Measurements from ENCODE around the gene ESPNL.
"Not testable (repeated sequence)": the region's sequence is repeated elsewhere in the genome, so short reads cannot be mapped to it uniquely, and the experiment has no call there.

ESPNL gene

DNA sequence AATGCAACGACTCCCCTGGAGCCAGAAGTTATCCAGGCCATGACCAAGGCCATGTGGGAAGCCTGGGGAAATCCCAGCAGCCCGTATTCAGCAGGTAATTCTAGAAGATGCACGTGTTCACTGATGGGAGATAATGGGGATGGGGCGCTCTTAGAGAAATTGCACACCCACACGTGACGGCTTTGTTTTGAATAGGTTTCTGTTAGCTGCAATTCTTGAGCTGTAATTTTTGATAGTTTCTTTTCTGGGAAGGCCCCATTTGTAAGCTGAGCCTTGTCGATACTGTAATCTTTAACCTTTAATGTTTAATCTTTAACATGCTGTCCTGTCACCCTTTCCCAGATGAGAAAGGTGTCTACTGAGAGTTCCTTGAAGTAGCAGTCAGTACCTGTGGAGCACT lies 35.8 kb upstream of the ESPNL start:
- 90 to 98% methylated on average over 4 to 5 of the region's 7 CpGs for WGBS, 2 experiments (ENCODE audit: insufficient coverage in 2 of 2)
- no peaks in the 10 kb centered on the region for H3K4me1 ChIP-seq (ENCODE audit: control insufficient read depth, insufficient read depth, low read length, poor library complexity, severe bottlenecking)
- no peak overlapping the region for H3K27ac ChIP-seq (ENCODE audit: low read depth, low read length, severe bottlenecking)
- H3K9me3 ChIP-seq (ENCODE audit: control insufficient read depth, low read length) = no peaks in the 10 kb centered on the region
- no peak overlapping the region for H3K4me3 ChIP-seq (ENCODE audit: extremely low read depth, insufficient read depth, low read length, poor library complexity, severe bottlenecking)
- peaks cover 44% of the 10 kb centered on the region for H3K36me3 ChIP-seq (ENCODE audit: control insufficient read depth, insufficient read depth, low read length)

DNA sequence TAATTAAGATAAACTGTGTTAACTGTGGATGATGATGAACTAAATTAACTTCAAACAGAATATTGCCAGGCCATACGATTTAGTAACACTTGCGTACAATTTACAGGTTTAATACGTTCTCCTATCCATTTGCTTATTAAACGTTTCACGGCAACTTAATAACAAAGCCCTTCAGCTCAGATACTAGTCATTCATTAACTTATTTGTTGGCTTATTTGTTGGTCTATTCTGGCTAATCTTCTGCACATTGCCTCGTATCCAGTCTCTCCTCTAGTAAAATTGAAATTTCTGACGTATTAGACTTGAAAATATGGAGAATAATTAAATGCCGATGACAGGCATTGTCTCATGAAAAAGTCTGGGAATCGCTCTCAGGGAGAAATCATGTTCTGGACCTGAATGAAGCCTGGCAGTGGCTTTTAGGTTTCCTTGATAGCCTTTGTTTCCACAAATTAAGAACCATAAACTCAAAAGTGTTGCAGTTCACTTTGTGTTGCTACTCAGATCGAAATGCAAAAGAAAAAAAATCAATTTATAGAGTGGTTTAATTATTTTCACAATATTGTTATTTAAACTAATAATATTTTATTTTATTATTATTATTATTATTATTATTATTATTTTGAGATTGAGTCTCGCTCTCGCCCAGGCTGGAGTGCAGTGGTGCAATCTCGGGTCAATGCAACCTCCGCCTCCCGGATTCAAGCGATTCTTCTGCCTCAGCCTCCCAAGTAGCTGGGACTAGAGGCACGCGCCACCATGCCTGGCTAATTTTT lies 34.9 kb upstream of the ESPNL start:
- H3K9me3 ChIP-seq (ENCODE audit: control insufficient read depth, low read length) = no peaks in the 10 kb centered on the region
- 83 to 88% methylated on average over 7 to 8 of the region's 18 CpGs for WGBS, 2 experiments (ENCODE audit: insufficient coverage in 2 of 2)
- H3K4me1 ChIP-seq (ENCODE audit: control insufficient read depth, insufficient read depth, low read length, poor library complexity, severe bottlenecking) = no peaks in the 10 kb centered on the region
- peaks cover 52% of the 10 kb centered on the region for H3K36me3 ChIP-seq (ENCODE audit: control insufficient read depth, insufficient read depth, low read length)
- H3K27ac ChIP-seq (ENCODE audit: low read depth, low read length, severe bottlenecking) = no peak overlapping the region
- no peak overlapping the region for H3K4me3 ChIP-seq (ENCODE audit: extremely low read depth, insufficient read depth, low read length, poor library complexity, severe bottlenecking)

DNA sequence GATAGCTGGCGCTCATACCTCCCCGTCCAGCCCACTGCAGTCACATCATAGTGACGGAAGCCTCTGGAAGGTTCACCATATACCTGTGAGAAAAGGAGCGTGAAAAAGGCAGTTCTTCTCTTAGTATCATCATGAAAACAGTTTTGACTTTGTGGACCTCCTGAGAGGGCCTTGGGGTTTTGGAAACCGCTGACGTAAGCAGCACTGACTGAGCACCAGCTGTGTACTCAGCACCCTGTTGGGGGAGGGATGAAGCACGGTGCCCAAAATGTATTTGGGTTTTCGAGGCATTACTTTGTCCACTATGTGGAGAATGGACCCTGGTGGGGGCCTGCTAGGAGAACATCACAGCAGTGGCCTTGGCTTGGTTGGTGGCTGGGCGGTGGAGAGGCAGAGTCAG lies 33.9 kb upstream of the ESPNL start:
- H3K27ac ChIP-seq (ENCODE audit: low read depth, low read length, severe bottlenecking) = no peak overlapping the region
- no peaks in the 10 kb centered on the region for H3K4me1 ChIP-seq (ENCODE audit: control insufficient read depth, insufficient read depth, low read length, poor library complexity, severe bottlenecking)
- peaks cover 60% of the 10 kb centered on the region for H3K36me3 ChIP-seq (ENCODE audit: control insufficient read depth, insufficient read depth, low read length)
- no peak overlapping the region for H3K4me3 ChIP-seq (ENCODE audit: extremely low read depth, insufficient read depth, low read length, poor library complexity, severe bottlenecking)
- no peaks in the 10 kb centered on the region for H3K9me3 ChIP-seq (ENCODE audit: control insufficient read depth, low read length)
- 83 to 100% methylated on average over 5 to 8 of the region's 9 CpGs for WGBS, 2 experiments (ENCODE audit: insufficient coverage in 2 of 2)

- H3K36me3 ChIP-seq (ENCODE audit: control insufficient read depth, insufficient read depth, low read length) = peaks cover 65% of the 10 kb centered on the region
- 94 to 96% methylated on average over 5 to 6 of the region's 7 CpGs for WGBS, 2 experiments (ENCODE audit: insufficient coverage in 2 of 2)
Measured at GRCh38 chr2:238066718-238067117, 33.4 kb upstream of the ESPNL start.

DNA sequence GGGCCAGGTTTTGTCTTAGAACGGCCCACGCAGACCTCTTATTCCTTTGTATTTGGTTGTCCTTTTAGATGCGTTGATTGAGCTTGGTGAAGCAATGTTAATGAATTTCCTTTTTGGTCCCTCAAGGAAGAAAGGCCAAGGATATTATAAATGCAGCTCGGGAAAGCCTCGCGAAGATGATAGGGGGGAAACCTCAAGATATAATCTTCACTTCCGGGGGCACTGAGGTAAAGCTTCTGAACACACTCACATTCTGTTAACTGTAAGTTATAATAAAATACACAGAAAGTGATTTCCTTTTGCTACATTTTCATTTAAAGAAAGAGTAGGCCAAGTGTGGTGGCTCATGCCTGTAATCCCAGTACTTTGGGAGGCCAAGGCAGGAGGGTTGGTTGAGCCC lies 32.2 kb upstream of the ESPNL start:
- Histone ChIP-seq H3K36me3 (ENCODE audit: control insufficient read depth, insufficient read depth, low read length) (peaks cover 72% of the 10 kb centered on the region), H3K4me3 (ENCODE audit: extremely low read depth, insufficient read depth, low read length, poor library complexity, severe bottlenecking) (no peak overlapping the region), H3K9me3 (ENCODE audit: control insufficient read depth, low read length) (no peaks in the 10 kb centered on the region), H3K27ac (ENCODE audit: low read depth, low read length, severe bottlenecking) (no peak overlapping the region), H3K4me1 (ENCODE audit: control insufficient read depth, insufficient read depth, low read length, poor library complexity, severe bottlenecking) (no peaks in the 10 kb centered on the region)
- 100% methylated on average over 3 of the region's 7 CpGs; no CpG with 5 or more reads in 1 of the 2 experiments for WGBS, 2 experiments (ENCODE audit: insufficient coverage in 2 of 2)

More at GRCh38 chr2:238066718-238067117, 33.4 kb upstream of the ESPNL start:
- not testable (repeated sequence) for H3K4me3 ChIP-seq (ENCODE audit: extremely low read depth, insufficient read depth, low read length, poor library complexity, severe bottlenecking); H3K4me1 ChIP-seq (ENCODE audit: control insufficient read depth, insufficient read depth, low read length, poor library complexity, severe bottlenecking); H3K9me3 ChIP-seq (ENCODE audit: control insufficient read depth, low read length); H3K27ac ChIP-seq (ENCODE audit: low read depth, low read length, severe bottlenecking)

DNA sequence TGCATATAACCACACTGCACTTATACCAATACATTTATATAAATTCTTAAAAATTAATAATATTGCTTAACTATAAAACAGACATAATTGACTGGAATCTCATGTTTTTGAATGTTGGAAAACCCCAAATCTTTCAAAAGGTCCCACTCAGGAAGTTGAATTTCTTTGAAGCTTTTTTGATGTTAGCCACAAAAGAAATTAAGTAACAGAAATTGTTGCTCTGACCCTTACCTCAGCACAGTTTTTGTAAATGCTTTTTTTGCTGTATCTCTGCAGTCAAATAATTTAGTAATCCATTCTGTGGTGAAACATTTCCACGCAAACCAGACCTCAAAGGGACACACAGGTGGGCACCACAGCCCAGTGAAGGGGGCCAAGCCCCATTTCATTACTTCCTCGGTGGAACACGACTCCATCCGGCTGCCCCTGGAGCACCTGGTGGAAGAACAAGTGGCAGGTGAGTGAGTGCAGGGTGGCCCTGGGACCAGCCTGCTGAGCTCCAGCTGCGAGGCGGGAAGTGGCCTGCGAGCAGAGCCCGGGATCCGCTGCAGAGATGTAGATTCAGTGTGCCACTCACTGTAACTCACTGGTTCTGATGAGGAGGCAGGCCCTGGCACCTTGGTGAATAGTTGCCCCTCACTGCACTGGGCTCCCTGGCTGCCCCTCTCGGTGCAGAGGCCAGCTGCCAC lies 31.0 kb upstream of the ESPNL start:
- 96 to 98% methylated on average over 9 to 10 of the region's 10 CpGs for WGBS, 2 experiments (ENCODE audit: insufficient coverage in 2 of 2)
- no peak overlapping the region for H3K27ac ChIP-seq (ENCODE audit: low read depth, low read length, severe bottlenecking)
- H3K4me3 ChIP-seq (ENCODE audit: extremely low read depth, insufficient read depth, low read length, poor library complexity, severe bottlenecking) = no peak overlapping the region
- no peaks in the 10 kb centered on the region for H3K9me3 ChIP-seq (ENCODE audit: control insufficient read depth, low read length)
- no peaks in the 10 kb centered on the region for H3K4me1 ChIP-seq (ENCODE audit: control insufficient read depth, insufficient read depth, low read length, poor library complexity, severe bottlenecking)
- peaks cover 77% of the 10 kb centered on the region for H3K36me3 ChIP-seq (ENCODE audit: control insufficient read depth, insufficient read depth, low read length)

GRCh38 chr2:238069877-238070276 lies 30.3 kb upstream of the ESPNL start:
- H3K4me3 ChIP-seq (ENCODE audit: extremely low read depth, insufficient read depth, low read length, poor library complexity, severe bottlenecking) = no peak overlapping the region
- no peaks in the 10 kb centered on the region for H3K4me1 ChIP-seq (ENCODE audit: control insufficient read depth, insufficient read depth, low read length, poor library complexity, severe bottlenecking)
- WGBS, 2 experiments (ENCODE audit: insufficient coverage in 2 of 2) = 92% methylated on average over 5 of the region's 9 CpGs; no CpG with 5 or more reads in 1 of the 2 experiments
- no peaks in the 10 kb centered on the region for H3K9me3 ChIP-seq (ENCODE audit: control insufficient read depth, low read length)
- peaks cover 78% of the 10 kb centered on the region for H3K36me3 ChIP-seq (ENCODE audit: control insufficient read depth, insufficient read depth, low read length)
- no peak overlapping the region for H3K27ac ChIP-seq (ENCODE audit: low read depth, low read length, severe bottlenecking)

- Histone ChIP-seq H3K36me3 (ENCODE audit: control insufficient read depth, insufficient read depth, low read length) (peaks cover 51% of the 10 kb centered on the region), H3K4me1 (ENCODE audit: control insufficient read depth, insufficient read depth, low read length, poor library complexity, severe bottlenecking) (no peaks in the 10 kb centered on the region), H3K27ac (ENCODE audit: low read depth, low read length, severe bottlenecking) (no peak overlapping the region), H3K9me3 (ENCODE audit: control insufficient read depth, low read length) (no peaks in the 10 kb centered on the region), H3K4me3 (ENCODE audit: extremely low read depth, insufficient read depth, low read length, poor library complexity, severe bottlenecking) (no peak overlapping the region)
Measured at GRCh38 chr2:238075397-238075796, 24.7 kb upstream of the ESPNL start.

DNA sequence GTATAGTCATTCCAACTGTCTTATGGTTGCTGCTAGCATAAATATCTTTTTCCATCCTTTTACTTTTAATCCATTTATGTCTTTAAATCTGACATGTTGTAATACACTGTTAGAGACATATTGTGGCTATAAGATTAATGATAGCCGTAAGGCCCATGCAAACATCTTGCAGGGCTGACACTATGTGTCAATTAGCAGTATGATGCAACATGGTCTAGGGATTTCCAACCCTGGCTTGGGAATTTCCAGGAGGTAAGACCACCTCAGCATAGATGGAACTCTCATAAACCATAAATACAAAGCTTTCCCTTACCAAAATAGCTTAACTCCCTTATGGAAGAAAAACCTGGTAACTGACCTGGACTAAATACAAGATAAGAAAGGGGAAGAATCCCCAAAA lies 22.8 kb upstream of the ESPNL start:
- Histone ChIP-seq H3K36me3 (ENCODE audit: control insufficient read depth, insufficient read depth, low read length) (peaks cover 51% of the 10 kb centered on the region), H3K27ac (ENCODE audit: low read depth, low read length, severe bottlenecking) (peak overlapping the region; percentile 43), H3K4me3 (ENCODE audit: extremely low read depth, insufficient read depth, low read length, poor library complexity, severe bottlenecking) (no peak overlapping the region), H3K4me1 (ENCODE audit: control insufficient read depth, insufficient read depth, low read length, poor library complexity, severe bottlenecking) (no peaks in the 10 kb centered on the region), H3K9me3 (ENCODE audit: control insufficient read depth, low read length) (no peaks in the 10 kb centered on the region)
- 100% methylated on average over 1 of the region's 1 CpG; no CpG with 5 or more reads in 1 of the 2 experiments for WGBS, 2 experiments (ENCODE audit: insufficient coverage in 2 of 2)

- H3K9me3 ChIP-seq (ENCODE audit: control insufficient read depth, low read length) = no peaks in the 10 kb centered on the region
Measured at GRCh38 chr2:238079874-238080327, 20.2 kb upstream of the ESPNL start.

GRCh38 chr2:238080518-238080917 lies 19.6 kb upstream of the ESPNL start:
- Histone ChIP-seq H3K4me3 (ENCODE audit: extremely low read depth, insufficient read depth, low read length, poor library complexity, severe bottlenecking) (no peak overlapping the region), H3K36me3 (ENCODE audit: control insufficient read depth, insufficient read depth, low read length) (peaks cover 65% of the 10 kb centered on the region), H3K9me3 (ENCODE audit: control insufficient read depth, low read length) (no peaks in the 10 kb centered on the region), H3K27ac (ENCODE audit: low read depth, low read length, severe bottlenecking) (no peak overlapping the region), H3K4me1 (ENCODE audit: control insufficient read depth, insufficient read depth, low read length, poor library complexity, severe bottlenecking) (no peaks in the 10 kb centered on the region)
- 92 to 97% methylated on average over 15 of the region's 15 CpGs for WGBS, 2 experiments (ENCODE audit: insufficient coverage in 2 of 2)

More at GRCh38 chr2:238079874-238080327, 20.2 kb upstream of the ESPNL start:
- H3K4me3 ChIP-seq (ENCODE audit: extremely low read depth, insufficient read depth, low read length, poor library complexity, severe bottlenecking) = no peak overlapping the region
- WGBS, 2 experiments (ENCODE audit: insufficient coverage in 2 of 2) = 75 to 100% methylated on average over 1 to 2 of the region's 2 CpGs
- peaks cover 60% of the 10 kb centered on the region for H3K36me3 ChIP-seq (ENCODE audit: control insufficient read depth, insufficient read depth, low read length)
- H3K27ac ChIP-seq (ENCODE audit: low read depth, low read length, severe bottlenecking) = no peak overlapping the region
- no peaks in the 10 kb centered on the region for H3K4me1 ChIP-seq (ENCODE audit: control insufficient read depth, insufficient read depth, low read length, poor library complexity, severe bottlenecking)
